Muscle of arm (tissue), 12 donors: ENCODE measurements around the gene IL36B. TPM values are rescaled to one million over a fixed set of nuclear protein-coding genes. Genes with fewer than 3 reads are reported as not detected.

Experiments
- DNase-seq: peaks from one replicate; pipeline ENCODE4 v3.0.0-alpha.2; 2013
- polyA plus RNA-seq, 12 donors: library from polyadenylated mRNA; unstranded; fragments of 120-200 nt; gene quantifications; one replicate each; pipeline ENCODE4 v1.2.1, GENCODE V29; 2013; ENCODE audit not compliant: insufficient read length in 12 of 12

IL36B gene
- polyA plus RNA-seq, 12 donors: not detected

DNA sequence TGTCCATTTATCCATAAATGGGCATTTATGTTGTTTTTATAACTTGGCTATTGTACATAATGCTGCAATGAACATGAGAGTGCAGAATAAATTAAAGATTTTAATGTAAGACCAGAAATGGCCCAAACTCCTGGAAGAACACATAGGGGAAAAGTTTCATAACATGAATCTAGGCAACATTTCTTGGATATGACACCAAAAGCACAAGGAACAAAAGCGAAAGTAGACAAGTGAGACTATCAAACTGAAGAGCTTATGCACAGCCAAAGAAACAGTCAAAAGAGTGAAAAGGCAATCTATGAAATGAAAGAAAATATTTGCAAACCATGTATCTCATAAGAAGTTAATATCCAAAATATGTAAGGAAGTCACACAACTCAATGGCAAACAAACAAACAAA is 41.6 kb downstream of the IL36B start:
- no peak for DNase-seq

DNA sequence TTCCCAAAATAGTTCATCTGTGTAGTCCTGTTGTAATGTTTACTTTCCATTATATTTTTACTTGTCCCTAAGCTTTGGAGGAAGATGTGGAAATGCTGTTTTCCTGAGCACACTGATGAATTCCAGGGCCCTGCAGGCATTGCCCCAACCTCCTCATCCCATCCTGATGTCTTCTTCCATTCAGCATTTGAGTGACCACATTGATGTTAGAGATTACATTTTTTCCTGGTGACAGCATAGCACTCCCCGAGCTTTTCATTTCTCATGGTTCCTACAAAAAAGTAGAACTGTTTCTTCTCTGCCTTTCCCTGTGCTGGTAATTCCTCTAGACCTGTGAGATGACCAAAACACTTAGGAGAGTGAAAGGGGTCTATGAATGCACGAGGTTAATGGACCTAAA is 42.6 kb downstream of the IL36B start:
- DNase-seq: no peak

DNA sequence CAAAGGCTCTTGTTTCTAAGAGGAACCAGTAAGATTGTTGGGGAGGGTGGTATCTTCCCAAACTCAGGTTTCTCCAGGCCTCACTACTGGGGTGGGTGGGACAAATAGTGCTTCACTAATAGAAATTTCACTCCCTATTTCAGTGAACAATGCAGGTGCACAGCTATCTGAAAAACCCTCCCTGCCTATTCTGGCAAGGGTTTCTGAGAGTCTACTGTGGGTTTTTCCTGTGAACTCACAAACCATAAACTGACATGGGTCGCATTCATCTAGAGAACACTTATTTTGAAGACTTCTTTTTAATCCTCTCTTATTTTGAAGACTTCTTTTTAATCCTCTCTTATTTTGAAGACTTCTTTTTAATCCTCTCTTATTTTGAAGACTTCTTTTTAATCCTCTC is 43.0 kb downstream of the IL36B start:
- no peak for DNase-seq

DNA sequence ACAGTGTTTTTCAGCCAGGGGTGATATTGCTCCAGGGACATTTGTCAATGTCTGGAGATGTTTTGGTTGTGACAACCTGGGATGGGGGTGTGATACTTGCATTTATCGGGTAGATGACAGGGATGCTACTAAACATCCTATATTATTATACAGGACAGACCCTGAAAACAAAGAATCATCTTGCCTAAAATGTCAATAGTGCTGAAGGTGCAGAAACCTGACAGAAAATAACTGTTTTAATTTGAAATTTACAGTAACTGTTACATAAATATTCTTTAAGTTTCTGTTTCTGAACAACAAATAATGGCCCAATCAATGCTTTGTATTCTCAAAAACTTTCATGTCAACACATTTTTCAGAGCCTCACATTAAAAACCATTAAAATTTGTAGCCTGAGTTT is 45.4 kb downstream of the IL36B start:
- no peak for DNase-seq

DNA sequence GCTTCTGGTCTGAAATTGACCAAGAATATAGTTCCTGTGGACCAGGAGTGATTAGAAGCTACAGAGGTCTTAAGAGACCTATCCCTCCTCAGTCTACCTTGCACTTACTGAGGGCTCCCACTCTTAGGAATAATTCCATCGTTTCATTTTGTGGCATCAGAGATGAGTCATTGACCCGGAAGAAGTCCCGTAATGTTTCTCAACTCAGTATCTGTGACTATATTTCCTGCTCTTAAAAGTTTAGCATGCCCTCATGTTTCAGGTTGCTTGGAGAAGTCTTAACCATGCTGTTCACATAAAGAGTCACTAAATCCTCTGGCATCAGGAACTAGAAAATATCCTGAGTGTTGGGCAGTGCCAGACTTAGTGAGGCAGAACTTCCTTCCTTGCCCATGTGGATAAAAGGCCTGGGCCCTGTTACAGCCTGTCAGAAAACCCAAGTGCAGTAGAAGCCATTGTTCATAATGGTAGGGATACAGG is 47.6 kb downstream of the IL36B start, which contains the start of gene IL36A:
Gene IL36A, plus strand, starts transcription at position 430 of the 480 bp plus-strand sequence. CDS start 413 bp downstream, outside the sequence.
- DNase-seq: no peak

DNA sequence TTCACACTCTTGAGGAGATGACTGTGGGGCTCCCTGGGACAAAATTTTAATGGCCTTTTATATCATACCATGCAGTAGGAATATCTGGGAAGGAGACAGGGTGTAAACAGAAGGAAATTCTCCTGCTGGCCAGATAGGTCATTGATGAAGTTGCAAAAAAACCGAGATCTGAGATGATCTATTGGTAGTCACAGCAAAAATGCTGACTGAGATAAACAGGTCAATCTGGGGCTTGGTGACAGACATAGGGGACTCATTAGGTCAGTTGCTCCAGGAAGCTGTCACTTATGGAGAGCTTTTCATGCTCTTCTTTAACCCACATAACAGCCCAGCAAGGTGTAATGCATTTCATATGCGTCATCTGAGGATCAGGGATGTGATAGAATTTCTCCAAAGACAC is 50.0 kb downstream of the IL36B start:
- no peak for DNase-seq

DNA sequence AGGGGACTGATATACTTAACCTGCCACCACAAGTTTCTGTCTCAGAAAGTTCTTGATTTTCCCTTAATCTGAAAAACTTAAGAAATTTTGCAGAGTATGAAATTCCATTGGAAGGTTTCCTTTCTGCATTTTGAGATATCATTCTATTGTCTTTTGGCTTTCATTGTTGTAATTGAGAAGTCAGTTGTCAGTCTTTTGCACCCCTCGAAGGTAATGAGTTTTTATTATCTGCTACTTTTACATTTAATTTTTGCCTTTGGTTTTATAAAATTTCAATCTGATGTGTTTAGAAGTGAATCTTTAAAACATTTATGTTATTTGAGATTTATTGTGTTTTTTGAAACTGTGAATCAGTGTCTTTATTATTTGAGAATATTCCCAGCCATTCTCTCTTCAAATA is 52.2 kb downstream of the IL36B start:
- no peak for DNase-seq

DNA sequence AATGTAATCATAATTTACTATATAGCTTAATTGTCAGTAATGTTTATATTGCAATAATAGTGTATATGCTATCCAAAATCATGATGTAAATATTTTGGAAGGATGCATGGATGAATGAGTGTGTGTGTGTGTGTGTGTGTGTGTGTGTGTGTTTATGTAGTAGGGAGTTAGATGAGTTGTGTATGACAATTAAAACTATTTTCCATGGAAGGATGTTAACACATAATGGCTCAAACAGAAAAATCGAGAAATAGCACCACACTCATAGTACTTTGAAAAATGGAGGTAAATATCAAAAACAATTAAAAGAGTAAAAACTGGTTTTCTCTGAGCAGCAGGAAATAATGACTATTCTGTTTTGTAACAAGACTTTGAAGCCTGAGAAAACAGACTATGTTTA is 55.5 kb downstream of the IL36B start:
- no peak for DNase-seq

DNA sequence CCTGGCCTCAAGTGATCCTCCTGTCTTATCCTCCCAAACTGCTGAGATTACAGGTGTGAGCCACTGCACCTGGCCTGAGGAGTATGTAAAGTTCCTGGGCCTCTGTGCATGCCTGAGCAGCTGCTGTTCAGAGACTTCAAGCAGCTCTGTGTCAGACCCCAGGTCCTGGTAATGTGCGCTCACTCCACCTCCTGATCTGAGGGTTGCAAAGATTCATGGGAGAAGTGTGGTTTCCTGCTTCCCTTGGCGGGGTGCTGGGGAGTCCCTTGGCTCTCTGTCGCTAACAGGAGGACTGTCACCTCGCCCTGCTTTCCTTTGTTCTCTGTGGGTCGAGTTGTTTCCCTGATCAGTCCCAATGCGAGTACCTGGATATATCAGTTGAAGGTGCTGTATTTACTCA is 56.0 kb downstream of the IL36B start:
- no peak for DNase-seq

DNA sequence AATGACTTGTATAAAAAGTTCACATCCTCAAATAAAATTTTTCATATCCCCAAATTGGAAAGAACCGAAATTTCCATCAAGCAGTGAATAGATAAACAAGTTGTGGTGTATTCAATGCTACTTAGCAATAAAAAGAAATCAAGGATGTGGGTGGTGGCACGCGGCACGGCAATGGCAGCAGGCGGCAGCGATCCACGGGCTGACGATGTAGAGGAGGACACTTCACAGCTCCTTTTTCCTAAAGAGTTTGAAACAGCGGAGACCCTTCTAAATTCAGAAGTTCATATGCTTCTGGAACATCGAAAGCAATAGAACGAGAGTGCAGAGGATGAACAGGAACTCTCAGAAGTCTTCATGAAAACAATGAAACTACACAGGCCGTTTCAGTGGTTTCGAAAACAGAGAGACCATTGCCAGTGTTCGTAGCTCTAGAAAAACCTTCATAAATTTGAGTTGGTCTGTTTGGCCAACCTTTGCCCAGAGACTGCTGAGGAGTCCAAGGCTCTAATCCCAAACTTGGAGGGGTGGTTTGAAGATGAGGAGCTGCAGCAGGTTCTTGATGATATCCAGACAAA is 57.2 kb downstream of the IL36B start:
- no peak for DNase-seq

DNA sequence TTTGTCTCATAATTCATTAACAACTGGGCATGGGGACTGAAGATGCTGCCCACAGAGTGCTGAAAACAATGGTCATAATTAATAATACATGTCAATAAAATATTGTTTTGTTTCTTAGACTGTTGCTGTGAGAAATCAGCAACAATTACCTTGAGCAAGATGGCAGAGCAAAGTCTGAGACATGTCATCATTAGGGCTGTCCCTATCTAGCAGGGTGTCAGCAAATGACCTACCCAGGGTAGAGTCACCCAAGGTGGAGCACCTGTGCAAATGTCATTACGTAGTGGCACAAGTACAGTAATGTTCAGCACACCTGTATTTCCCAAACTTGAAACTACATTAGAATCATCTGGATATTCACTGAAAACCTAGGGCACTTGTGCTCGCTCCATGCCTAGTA is 58.0 kb downstream of the IL36B start:
- DNase-seq: no peak

DNA sequence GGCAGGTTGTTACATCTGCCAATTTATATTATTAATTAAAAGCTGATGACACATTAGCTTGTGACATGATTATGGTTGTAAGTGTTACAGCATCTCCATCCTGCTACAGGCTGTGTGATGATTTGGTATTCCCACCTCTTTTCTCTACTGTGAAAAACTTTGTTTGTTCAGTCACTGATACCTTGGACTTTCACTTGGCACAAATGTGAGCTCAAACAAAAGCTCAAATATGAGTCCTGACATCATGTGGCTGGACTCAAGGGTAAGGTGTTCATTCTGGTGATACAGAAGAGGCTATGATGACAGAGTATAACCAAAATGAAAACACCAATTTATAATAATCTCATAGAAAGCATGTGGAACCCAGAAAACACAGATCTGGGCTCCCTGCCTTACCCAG is 58.8 kb downstream of the IL36B start:
- no peak for DNase-seq

DNA sequence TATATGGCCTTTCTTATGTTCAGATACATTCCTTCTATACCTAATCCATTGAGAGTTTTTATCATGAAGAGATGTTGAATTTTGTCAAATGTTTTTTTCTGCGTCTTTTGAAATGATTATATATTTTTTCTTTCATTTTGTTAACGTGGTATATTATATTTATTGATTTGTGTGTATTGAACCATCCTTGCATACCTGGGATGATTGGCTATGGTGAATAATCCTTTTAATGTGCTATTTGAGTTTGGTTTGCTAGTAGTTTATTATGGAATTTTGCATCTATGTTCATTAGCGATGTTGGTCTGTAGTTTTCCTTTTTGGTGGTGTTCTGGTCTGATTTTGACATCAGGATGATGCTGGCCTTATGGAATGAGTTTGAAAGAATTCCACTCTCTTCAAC is 63.1 kb downstream of the IL36B start:
- DNase-seq: no peak

DNA sequence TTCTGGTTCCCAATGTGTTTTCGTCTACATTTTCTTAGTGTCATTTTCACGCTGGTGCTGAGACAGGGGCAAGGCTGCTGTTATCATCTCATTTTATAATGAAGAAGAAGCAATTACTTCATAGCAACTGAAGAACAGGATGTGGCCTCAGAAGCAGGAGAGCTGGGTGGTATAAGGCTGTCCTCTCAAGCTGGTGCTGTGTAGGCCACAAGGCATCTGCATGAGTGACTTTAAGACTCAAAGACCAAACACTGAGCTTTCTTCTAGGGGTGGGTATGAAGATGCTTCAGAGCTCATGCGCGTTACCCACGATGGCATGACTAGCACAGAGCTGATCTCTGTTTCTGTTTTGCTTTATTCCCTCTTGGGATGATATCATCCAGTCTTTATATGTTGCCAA is 67.6 kb downstream of the IL36B start:
- DNase-seq: no peak

DNA sequence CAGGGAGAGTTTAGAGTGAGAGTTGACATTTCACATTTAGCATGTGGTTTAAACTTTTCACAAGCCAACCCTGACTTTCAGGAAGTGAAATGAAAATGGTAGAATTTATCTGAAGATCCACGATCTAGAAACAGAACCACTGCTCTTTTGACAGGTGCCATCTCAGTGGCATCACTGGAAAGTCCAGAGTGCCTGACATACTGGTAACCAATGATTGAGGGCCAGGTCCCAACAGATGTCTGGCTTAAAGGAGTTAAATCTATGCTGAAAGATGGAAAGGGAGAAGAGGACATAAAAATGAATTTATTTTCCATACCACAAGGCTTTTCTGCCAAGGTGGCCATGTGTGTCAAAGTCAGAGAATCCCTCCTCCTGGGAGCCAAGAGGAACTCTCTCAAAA is 72.1 kb downstream of the IL36B start:
- no peak for DNase-seq

DNA sequence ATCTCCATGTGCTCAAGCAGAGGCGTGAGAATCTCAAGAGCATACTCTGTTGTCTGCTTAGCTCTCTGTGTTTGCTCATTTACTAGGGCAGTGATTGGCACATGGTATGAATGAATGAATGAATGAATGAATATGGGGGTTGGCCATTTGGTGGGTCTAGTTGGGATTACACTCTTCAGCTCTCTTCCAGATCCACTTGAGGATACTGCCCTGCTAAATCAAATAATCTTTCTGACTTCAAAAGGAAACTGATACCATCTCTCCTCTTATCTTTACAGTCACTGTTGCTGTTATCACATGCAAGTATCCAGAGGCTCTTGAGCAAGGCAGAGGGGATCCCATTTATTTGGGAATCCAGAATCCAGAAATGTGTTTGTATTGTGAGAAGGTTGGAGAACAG is 72.9 kb downstream of the IL36B start:
- DNase-seq: no peak

DNA sequence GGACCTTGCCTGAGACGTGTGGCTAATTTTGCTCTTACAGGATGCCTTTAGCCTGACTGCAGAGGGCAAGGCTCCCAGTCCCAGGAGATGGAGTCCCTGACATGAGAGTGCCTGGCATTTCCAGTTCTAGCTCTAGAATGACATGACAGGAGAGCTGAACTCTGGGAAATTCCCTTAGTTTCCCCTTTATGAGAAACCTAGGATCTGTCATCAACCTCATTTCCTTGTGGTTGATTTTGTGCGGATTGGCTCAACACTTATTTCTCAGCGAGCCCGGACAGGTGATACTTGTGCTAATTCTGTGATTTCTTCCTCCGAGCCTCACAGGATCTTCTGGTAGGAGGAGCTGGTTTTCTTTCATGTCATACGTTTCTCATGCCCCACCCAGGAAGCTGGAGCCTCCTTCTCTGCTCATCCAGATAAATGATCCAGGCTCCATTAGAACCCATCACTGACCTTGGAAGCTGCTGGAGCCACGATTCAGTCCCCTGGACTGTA is 75.1 kb downstream of the IL36B start, which contains the start of gene IL36G:
Gene IL36G, plus strand, starts transcription at position 448 of the 498 bp plus-strand sequence. CDS start 633 bp downstream, outside the sequence.
- no peak for DNase-seq

Other genes with a start within 250 kb of the IL36B start
- gene IL1B, start 216.1 kb downstream of the IL36B start, polyA plus RNA-seq: 1 to 10 TPM in 4 of 12 donors, under 1 TPM in 6, not detected in 2; 0.37 to 7.8 (median 0.58) TPM
- not detected for gene IL37, start 141.7 kb downstream of the IL36B start, polyA plus RNA-seq
- gene IL36G, start 74.9 kb downstream of the IL36B start, polyA plus RNA-seq: under 1 TPM in 6 of 12 donors, not detected in 6; 0.21 to 0.55 (median 0.31) TPM
- gene IL36A, start 47.4 kb downstream of the IL36B start, polyA plus RNA-seq: not detected
- 10 to 100 TPM in 1 of 12 donors, 1 to 10 TPM in 2, under 1 TPM in 2, not detected in 7; 0.12 to 17.1 (median 5.0) TPM for gene IL36RN, start 6.3 kb upstream of the IL36B start, polyA plus RNA-seq
- gene IL1F10, start 15.1 kb upstream of the IL36B start, polyA plus RNA-seq: not detected
- gene IL1RN, start 74.7 kb upstream of the IL36B start, polyA plus RNA-seq: 10 to 100 TPM in 1 of 12 donors, 1 to 10 TPM in 4, under 1 TPM in 5, not detected in 2; 0.33 to 12.9 (median 1.5) TPM
- 10 to 100 TPM in 2 of 12 donors, 1 to 10 TPM in 9, not detected in 1; 1.0 to 23.0 (median 1.8) TPM for gene PSD4, start 121.1 kb upstream of the IL36B start, polyA plus RNA-seq
- gene PAX8, start 226.1 kb upstream of the IL36B start, polyA plus RNA-seq: 10 to 100 TPM in 1 of 12 donors, 1 to 10 TPM in 8, under 1 TPM in 2, not detected in 1; 0.52 to 18.1 (median 2.0) TPM